GM23338 (cell line): ENCODE data around the gene ARHGEF1. TPM values are rescaled to one million over a fixed set of nuclear protein-coding genes. Genes with fewer than 3 reads are reported as not detected.

Experiments
- ATAC-seq: fragments of 200-7000 bp; cut with Tn5 transposase; 3 replicates; pipeline ENCODE4 v1.9.1; 2020
- DNase-seq: peaks from one replicate; pipeline ENCODE4 v3.0.0-alpha.2; 2015; ENCODE audit warnings: low spot score
- H2AFZ ChIP-seq: fragments of 200-600 bp; sonication (generic); 2 replicates; pipeline ENCODE4 v1.8.0; 2016; ENCODE audit warnings: antibody characterized with exemption, mild to moderate bottlenecking, moderate library complexity
- H3F3A ChIP-seq: fragments of 200-600 bp; sonication (generic); replicated peaks from 2 replicates; pipeline ENCODE4 v1.8.0; 2017; ENCODE audit warnings: antibody characterized with exemption, mixed run types, low read depth
- H3K27ac ChIP-seq: fragments of 200-600 bp; sonication (generic); 2 replicates; pipeline ENCODE4 v1.6.1; 2016; ENCODE audit warnings: low read depth
- H3K27me3 ChIP-seq: fragments of 200-600 bp; sonication (generic); 2 replicates; pipeline ENCODE4 v1.8.0; 2016; ENCODE audit warnings: mild to moderate bottlenecking, mixed run types, moderate library complexity; ENCODE audit not compliant: insufficient read depth
- H3K36me3 ChIP-seq: fragments of 200-600 bp; sonication (generic); 2 replicates; pipeline ENCODE4 v1.8.0; 2016; ENCODE audit warnings: mild to moderate bottlenecking; ENCODE audit not compliant: insufficient read depth
- H3K4me1 ChIP-seq: fragments of 200-600 bp; sonication (generic); 2 replicates; pipeline ENCODE4 v1.8.0; 2016; ENCODE audit warnings: mild to moderate bottlenecking, moderate library complexity; ENCODE audit not compliant: insufficient read depth
- H3K4me2 ChIP-seq: fragments of 200-600 bp; sonication (generic); 2 replicates; pipeline ENCODE4 v1.7.1; 2017; ENCODE audit warnings: mixed run types
- H3K4me3 ChIP-seq: fragments of 200-600 bp; sonication (generic); 2 replicates; pipeline ENCODE4 v1.6.1; 2016; ENCODE audit warnings: mixed run types
- H3K79me2 ChIP-seq: fragments of 200-600 bp; sonication (generic); replicated peaks from 2 replicates; pipeline ENCODE4 v1.8.0; 2017; ENCODE audit warnings: mild to moderate bottlenecking; ENCODE audit not compliant: insufficient read depth
- H3K9me2 ChIP-seq: fragments of 200-600 bp; sonication (generic); 2 replicates; pipeline ENCODE4 v1.8.0; 2017; ENCODE audit not compliant: insufficient read depth
- H4K20me1 ChIP-seq: fragments of 200-600 bp; sonication (generic); replicated peaks from 2 replicates; pipeline ENCODE4 v1.8.0; 2017; ENCODE audit warnings: mild to moderate bottlenecking; ENCODE audit not compliant: insufficient read depth
- H3K27ac Mint-ChIP-seq: 2 replicates; pipeline ENCODE4 v1.8.0; 2020; ENCODE audit warnings: inconsistent platforms, mild to moderate bottlenecking, moderate library complexity, mixed read lengths
- H3K27me3 Mint-ChIP-seq: 3 replicates; pipeline ENCODE4 v1.8.0; 2022; ENCODE audit warnings: low read depth, mild to moderate bottlenecking, moderate library complexity, mixed read lengths, inconsistent platforms; ENCODE audit not compliant: insufficient read depth, poor library complexity
- H3K36me3 Mint-ChIP-seq: 3 replicates; pipeline ENCODE4 v1.8.0; 2021; ENCODE audit warnings: low read depth, mild to moderate bottlenecking, inconsistent platforms, moderate library complexity, mixed read lengths
- H3K4me1 Mint-ChIP-seq: 3 replicates; pipeline ENCODE4 v1.8.0; 2020; ENCODE audit warnings: mild to moderate bottlenecking, inconsistent platforms, mixed read lengths
- H3K4me3 Mint-ChIP-seq: 3 replicates; pipeline ENCODE4 v1.8.0; 2021; ENCODE audit warnings: moderate library complexity, mild to moderate bottlenecking, inconsistent platforms, mixed read lengths
- H3K9me3 Mint-ChIP-seq: 3 replicates; pipeline ENCODE4 v1.8.0; 2020; ENCODE audit warnings: moderate library complexity, mild to moderate bottlenecking, inconsistent platforms, mixed read lengths
- CREB1 ChIP-seq: fragments of 250-450 bp; sonication (Bioruptor Pico); IDR thresholded peaks from 2 replicates; pipeline ENCODE4 v1.5.0; 2020; ENCODE audit warnings: low read depth, mild to moderate bottlenecking, moderate library complexity
- CTCF ChIP-seq, 2 experiments: fragments of 200-600 bp in 1 of 2; sonication (generic) in 1 of 2; conservative IDR thresholded peaks; 2 replicates each; pipeline versions ENCODE4 v1.5.1 to v1.6.1; 2016 to 2017; ENCODE audit warnings: antibody characterized with exemption in 2 of 2, low read depth in 2 of 2, mild to moderate bottlenecking in 2 of 2, moderate library complexity in 1 of 2
- ETS1 ChIP-seq: IDR thresholded peaks from 2 replicates; pipeline ENCODE4 v1.6.1; 2016; ENCODE audit warnings: antibody characterized with exemption
- EZH2 ChIP-seq: fragments of 200-600 bp; sonication (generic); IDR thresholded peaks from one replicate; pipeline ENCODE4 v1.8.0; 2017; ENCODE audit warnings: antibody characterized with exemption, mild to moderate bottlenecking, low read depth; ENCODE audit not compliant: unreplicated experiment
- EZH2phosphoT487 ChIP-seq: fragments of 200-600 bp; sonication (generic); IDR thresholded peaks from one replicate; pipeline ENCODE4 v1.8.1; 2018; ENCODE audit warnings: antibody characterized with exemption; ENCODE audit not compliant: unreplicated experiment
- JUNB ChIP-seq: IDR thresholded peaks from one replicate; pipeline ENCODE4 v1.6.1; 2016; ENCODE audit warnings: antibody characterized with exemption; ENCODE audit not compliant: unreplicated experiment
- NANOG ChIP-seq: IDR thresholded peaks from 2 replicates; pipeline ENCODE4 v1.6.1; 2016; ENCODE audit warnings: antibody characterized with exemption, borderline replicate concordance
- POLR2AphosphoS5 ChIP-seq: IDR thresholded peaks from 2 replicates; pipeline ENCODE4 v1.6.1; 2016; ENCODE audit warnings: antibody characterized with exemption, low read depth
- REST ChIP-seq: IDR thresholded peaks from one replicate; pipeline ENCODE4 v1.6.1; 2018; ENCODE audit warnings: antibody characterized with exemption; ENCODE audit not compliant: unreplicated experiment
- STAT1 ChIP-seq: IDR thresholded peaks from one replicate; pipeline ENCODE4 v1.6.1; 2016; ENCODE audit warnings: antibody characterized with exemption; ENCODE audit not compliant: unreplicated experiment
- ZNF114 ChIP-seq: fragments of 250-450 bp; sonication (Bioruptor Pico); IDR thresholded peaks from 2 replicates; pipeline ENCODE4 v1.5.0; 2020; ENCODE audit warnings: mild to moderate bottlenecking, moderate library complexity
- ZNF331 ChIP-seq: fragments of 250-450 bp; sonication (Bioruptor Pico); IDR thresholded peaks from 2 replicates; pipeline ENCODE4 v1.5.0; 2020; ENCODE audit warnings: low read depth, mild to moderate bottlenecking, moderate library complexity
- ZNF462 ChIP-seq: fragments of 250-450 bp; sonication (Bioruptor Pico); IDR thresholded peaks from 2 replicates; pipeline ENCODE4 v1.5.0; 2020; ENCODE audit warnings: mild to moderate bottlenecking, moderate library complexity
- polyA plus RNA-seq: library from polyadenylated mRNA; unstranded; fragments of >200 nt; fragmentation: Nextera tagmentation; extraction: Ambion mirVana; gene quantifications from 2 replicates; pipeline ENCODE4 v1.2.1, GENCODE V29; 2016
- total RNA-seq: library from RNA; depleted of rRNA; stranded (reverse); fragments of >200 nt; shearing (Covaris generic); gene quantifications from 2 replicates; pipeline ENCODE4 v1.2.3, GENCODE V29; 2014

ARHGEF1 gene
- total and polyA plus RNA-seq, 2 experiments from 2014 or later: 41.3 to 44.7 TPM

- Mint-ChIP-seq H3K9me3 (no peaks in the 10 kb centered on the region; the same call in 1 of the 3 replicates), H3K4me1 (peaks cover 40% of the 10 kb centered on the region), H3K4me3 (no peak overlapping the region), H3K27ac (no peak overlapping the region), H3K27me3 (peaks cover 68% of the 10 kb centered on the region), H3K36me3 (no peaks in the 10 kb centered on the region)
- Histone ChIP-seq H2AFZ (no peak overlapping the region), H3K27ac (no peak overlapping the region), H3F3A (peaks cover 22% of the 10 kb centered on the region), H4K20me1 (peaks cover 24% of the 10 kb centered on the region), H3K36me3 (no peaks in the 10 kb centered on the region), H3K9me2 (no peaks in the 10 kb centered on the region), H3K4me3 (no peak overlapping the region), H3K79me2 (no peaks in the 10 kb centered on the region), H3K4me1 (peaks cover 23% of the 10 kb centered on the region), H3K4me2 (no peak overlapping the region), H3K27me3 (peaks cover 100% of the 10 kb centered on the region)
- TF ChIP-seq EZH2 (no peak), EZH2phosphoT487 (no peak), ZNF114 (CRISPR knock-in tag) (no peak), ZNF331 (CRISPR knock-in tag) (no peak), JUNB (no peak), POLR2AphosphoS5 (no peak), ZNF462 (no peak), ETS1 (no peak), CTCF (conservative IDR thresholded peaks at IDR 0.05; ENCODE audit: low read depth in 2 of 2) (no peak), NANOG (no peak), REST (no peak), CREB1 (no peak), STAT1 (no peak)
- ATAC-seq (no peak), DNase-seq (no peak)
Measured at GRCh38 chr19:41930322-41930722, 47.3 kb downstream of the ARHGEF1 start.
